ENCODE measurements around the gene ARL6IP4.

GRCh38 chr12:122981036-122981471, 573 bp downstream of the ARL6IP4 start:
- no peak for TF ChIP-seq EZH2phosphoT487 (IDR thresholded peaks at IDR 0.05; ENCODE audit: borderline replicate concordance, low read depth, low read length)
- TF ChIP-seq, protein P1, sequence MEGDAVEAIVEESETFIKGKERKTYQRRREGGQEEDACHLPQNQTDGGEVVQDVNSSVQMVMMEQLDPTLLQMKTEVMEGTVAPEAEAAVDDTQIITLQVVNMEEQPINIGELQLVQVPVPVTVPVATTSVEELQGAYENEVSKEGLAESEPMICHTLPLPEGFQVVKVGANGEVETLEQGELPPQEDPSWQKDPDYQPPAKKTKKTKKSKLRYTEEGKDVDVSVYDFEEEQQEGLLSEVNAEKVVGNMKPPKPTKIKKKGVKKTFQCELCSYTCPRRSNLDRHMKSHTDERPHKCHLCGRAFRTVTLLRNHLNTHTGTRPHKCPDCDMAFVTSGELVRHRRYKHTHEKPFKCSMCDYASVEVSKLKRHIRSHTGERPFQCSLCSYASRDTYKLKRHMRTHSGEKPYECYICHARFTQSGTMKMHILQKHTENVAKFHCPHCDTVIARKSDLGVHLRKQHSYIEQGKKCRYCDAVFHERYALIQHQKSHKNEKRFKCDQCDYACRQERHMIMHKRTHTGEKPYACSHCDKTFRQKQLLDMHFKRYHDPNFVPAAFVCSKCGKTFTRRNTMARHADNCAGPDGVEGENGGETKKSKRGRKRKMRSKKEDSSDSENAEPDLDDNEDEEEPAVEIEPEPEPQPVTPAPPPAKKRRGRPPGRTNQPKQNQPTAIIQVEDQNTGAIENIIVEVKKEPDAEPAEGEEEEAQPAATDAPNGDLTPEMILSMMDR (conservative IDR thresholded peaks at IDR 0.05; ENCODE audit: low read length) = peak; percentile 48; the same call in 1 of the 2 replicates

Measured in OCI-LY7 (cell line).